ENCODE results near the gene ECPAS. TPM values are rescaled to one million over a fixed set of nuclear protein-coding genes. Genes with fewer than 3 reads are reported as not detected.

Gene ECPAS
- total RNA-seq, 1 donor from 2014 or later: 89.7 TPM

- peaks cover 4% of the 10 kb centered on the region for H3K9me3 Mint-ChIP-seq (ENCODE audit: unreplicated experiment)
- no peaks in the 10 kb centered on the region for H3K36me3 Mint-ChIP-seq (ENCODE audit: low read depth, unreplicated experiment)
- H3K27ac ChIP-seq (ENCODE audit: low read depth, low read length): peak overlapping the region; percentile 81
- H3K27me3 Mint-ChIP-seq (ENCODE audit: low read depth, unreplicated experiment): peaks cover 6% of the 10 kb centered on the region
- H3K4me3 Mint-ChIP-seq (ENCODE audit: unreplicated experiment): peak overlapping the region; percentile 87
- FAIRE-seq (no peak), DNase-seq (ENCODE audit: low read depth) (no peak)
- peaks cover 36% of the 10 kb centered on the region for H3K79me2 ChIP-seq (ENCODE audit: insufficient read depth, low read length)
- peak overlapping the region; percentile 67 for H3K4me3 ChIP-seq (ENCODE audit: insufficient read depth, low read depth, low read length)
- H3K4me2 ChIP-seq (ENCODE audit: low read length): peak overlapping the region; percentile 80
- peaks cover 23% of the 10 kb centered on the region for H4K20me1 ChIP-seq (ENCODE audit: insufficient read depth, low read length)
- H2AFZ ChIP-seq (ENCODE audit: low read depth, low read length): peak overlapping the region; percentile 71
- no peaks in the 10 kb centered on the region for H3K36me3 ChIP-seq (ENCODE audit: insufficient read depth, low read length)
- TF ChIP-seq CTCF (IDR thresholded peaks at IDR 0.05; ENCODE audit: insufficient read depth, low read depth, low read length): no peak
- TF ChIP-seq EZH2 (IDR thresholded peaks at IDR 0.05; ENCODE audit: insufficient read depth, low read length): no peak
- peaks cover 12% of the 10 kb centered on the region for H3K4me1 Mint-ChIP-seq (ENCODE audit: low read depth, unreplicated experiment)
- peak overlapping the region; percentile 34 for H3K27ac Mint-ChIP-seq (ENCODE audit: unreplicated experiment)
- H3K9ac ChIP-seq (ENCODE audit: low read length): peak overlapping the region; percentile 94
- H3K27me3 ChIP-seq (ENCODE audit: insufficient read depth, low read length): no peaks in the 10 kb centered on the region
- H3K9me3 ChIP-seq (ENCODE audit: insufficient read depth, low read depth, low read length): no peaks in the 10 kb centered on the region
- H3K4me1 ChIP-seq (ENCODE audit: insufficient read depth, low read length): peaks cover 4% of the 10 kb centered on the region
Observed at GRCh38 chr9:111484572-111484894, 350 bp upstream of the ECPAS start.

GRCh38 chr9:111483439-111483857 lies 735 bp downstream of the ECPAS start:
- Histone ChIP-seq H3K79me2 (ENCODE audit: insufficient read depth, low read length) (peaks cover 47% of the 10 kb centered on the region), H3K4me1 (ENCODE audit: insufficient read depth, low read length) (peaks cover 4% of the 10 kb centered on the region), H3K27ac (ENCODE audit: low read depth, low read length) (peak overlapping the region; percentile 81), H4K20me1 (ENCODE audit: insufficient read depth, low read length) (peaks cover 33% of the 10 kb centered on the region), H3K27me3 (ENCODE audit: insufficient read depth, low read length) (no peaks in the 10 kb centered on the region), H3K36me3 (ENCODE audit: insufficient read depth, low read length) (no peaks in the 10 kb centered on the region), H3K9me3 (ENCODE audit: insufficient read depth, low read depth, low read length) (no peaks in the 10 kb centered on the region), H2AFZ (ENCODE audit: low read depth, low read length) (no peak overlapping the region), H3K9ac (ENCODE audit: low read length) (peak overlapping the region; percentile 94), H3K4me2 (ENCODE audit: low read length) (peak overlapping the region; percentile 80), H3K4me3 (ENCODE audit: insufficient read depth, low read depth, low read length) (peak overlapping the region; percentile 87)
- DNase-seq (ENCODE audit: low read depth) (no peak), FAIRE-seq (no peak)
- Mint-ChIP-seq H3K27ac (ENCODE audit: unreplicated experiment) (no peak overlapping the region), H3K36me3 (ENCODE audit: low read depth, unreplicated experiment) (no peaks in the 10 kb centered on the region), H3K9me3 (ENCODE audit: unreplicated experiment) (peaks cover 4% of the 10 kb centered on the region), H3K4me1 (ENCODE audit: low read depth, unreplicated experiment) (peaks cover 12% of the 10 kb centered on the region), H3K4me3 (ENCODE audit: unreplicated experiment) (no peak overlapping the region), H3K27me3 (ENCODE audit: low read depth, unreplicated experiment) (peaks cover 6% of the 10 kb centered on the region)
- no peak for TF ChIP-seq EZH2 (IDR thresholded peaks at IDR 0.05; ENCODE audit: insufficient read depth, low read length)
- TF ChIP-seq CTCF (IDR thresholded peaks at IDR 0.05; ENCODE audit: insufficient read depth, low read depth, low read length): no peak

DNA sequence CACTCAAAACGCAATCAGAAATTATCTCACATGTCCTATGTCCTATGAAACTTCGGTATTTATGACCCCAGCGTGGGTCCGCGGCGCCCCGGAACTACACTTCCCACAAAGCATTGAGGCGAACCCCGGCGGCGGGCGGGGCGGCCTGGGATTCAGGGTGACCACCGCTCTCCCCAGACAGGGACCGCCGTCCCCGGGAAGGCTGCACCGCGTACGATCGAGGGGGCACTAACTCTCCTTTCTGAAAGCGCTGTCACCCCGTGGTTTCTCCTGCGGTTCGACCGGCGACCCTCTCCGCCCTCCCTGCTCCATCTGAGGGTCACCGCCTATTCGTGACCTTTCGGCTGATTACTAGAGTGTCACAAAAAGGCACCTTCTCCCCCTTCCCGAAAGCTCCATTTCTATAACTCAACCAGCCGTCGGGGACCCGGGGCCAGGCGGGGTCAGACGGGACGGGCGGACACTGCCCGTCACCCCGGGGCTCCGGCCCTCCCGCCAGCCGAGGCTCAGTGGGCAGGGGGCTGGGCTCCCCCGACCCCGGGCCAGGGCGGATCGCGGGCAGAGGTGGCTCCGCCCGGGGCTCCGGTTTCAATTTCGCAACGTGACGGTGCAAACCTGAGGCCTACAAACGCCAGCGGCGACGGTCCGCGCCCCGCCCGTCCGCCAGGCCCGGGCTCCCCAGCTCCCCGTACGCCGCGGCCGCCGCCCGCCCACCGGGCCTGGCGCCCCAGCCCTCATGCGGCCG lies 1.3 kb downstream of the ECPAS start:
- peaks cover 3% of the 10 kb centered on the region for H3K9me3 Mint-ChIP-seq (ENCODE audit: unreplicated experiment)
- Histone ChIP-seq H3K9ac (ENCODE audit: low read length) (peak overlapping the region; percentile 94), H3K27ac (ENCODE audit: low read depth, low read length) (peak overlapping the region; percentile 78), H3K79me2 (ENCODE audit: insufficient read depth, low read length) (peaks cover 53% of the 10 kb centered on the region), H2AFZ (ENCODE audit: low read depth, low read length) (peak overlapping the region; percentile 76), H3K4me3 (ENCODE audit: insufficient read depth, low read depth, low read length) (peak overlapping the region; percentile 87), H3K9me3 (ENCODE audit: insufficient read depth, low read depth, low read length) (no peaks in the 10 kb centered on the region), H3K27me3 (ENCODE audit: insufficient read depth, low read length) (no peaks in the 10 kb centered on the region), H4K20me1 (ENCODE audit: insufficient read depth, low read length) (peaks cover 39% of the 10 kb centered on the region), H3K36me3 (ENCODE audit: insufficient read depth, low read length) (no peaks in the 10 kb centered on the region), H3K4me2 (ENCODE audit: low read length) (peak overlapping the region; percentile 80), H3K4me1 (ENCODE audit: insufficient read depth, low read length) (peaks cover 4% of the 10 kb centered on the region)
- peak overlapping the region; percentile 41 for H3K27ac Mint-ChIP-seq (ENCODE audit: unreplicated experiment)
- no peaks in the 10 kb centered on the region for H3K36me3 Mint-ChIP-seq (ENCODE audit: low read depth, unreplicated experiment)
- FAIRE-seq (no peak), DNase-seq (ENCODE audit: low read depth) (peak; percentile 51)
- H3K27me3 Mint-ChIP-seq (ENCODE audit: low read depth, unreplicated experiment): peaks cover 5% of the 10 kb centered on the region
- peak overlapping the region; percentile 92 for H3K4me3 Mint-ChIP-seq (ENCODE audit: unreplicated experiment)
- no peak for TF ChIP-seq EZH2 (IDR thresholded peaks at IDR 0.05; ENCODE audit: insufficient read depth, low read length)
- no peak for TF ChIP-seq CTCF (IDR thresholded peaks at IDR 0.05; ENCODE audit: insufficient read depth, low read depth, low read length)
- H3K4me1 Mint-ChIP-seq (ENCODE audit: low read depth, unreplicated experiment): peaks cover 12% of the 10 kb centered on the region

Measured in astrocyte (in vitro differentiated cells and primary cell).